Activated naive CD8-positive, alpha-beta T cell treated with anti-CD3 and anti-CD28 coated beads, Interleukin-2, amount 10 ng/mL, durations not matched to agents 7 days and 5 days (primary cell): ENCODE results near the gene CYP4F3. TPM values are rescaled to one million over a fixed set of nuclear protein-coding genes. Genes with fewer than 3 reads are reported as not detected.

Experiments
- ATAC-seq: fragments of 150-1000 bp; cut with Tn5 transposase; one replicate; pipeline ENCODE4 v1.10.0; 2021; ENCODE audit warnings: low read depth, moderate library complexity
- POLR2A ChIA-PET: fragments of 350-600 bp; sonication (Branson Sonifier 250); formaldehyde crosslinking; loops from one replicate; lab custom pipeline; 2021; ENCODE audit warnings: antibody characterized with exemption; lab: Charles Lee
- DNase-seq: peaks from one replicate; pipeline ENCODE4 v3.0.0; 2021
- H3K27ac Mint-ChIP-seq: one replicate; pipeline ENCODE4 v1.8.0; 2022; ENCODE audit warnings: mild to moderate bottlenecking, mixed read lengths
- H3K27me3 Mint-ChIP-seq: one replicate; pipeline ENCODE4 v1.8.0; 2022; ENCODE audit warnings: mild to moderate bottlenecking, moderate library complexity, mixed read lengths
- H3K36me3 Mint-ChIP-seq: one replicate; pipeline ENCODE4 v1.8.0; 2021; ENCODE audit warnings: mild to moderate bottlenecking, mixed read lengths
- H3K4me1 Mint-ChIP-seq: one replicate; pipeline ENCODE4 v1.8.0; 2021; ENCODE audit warnings: mixed read lengths
- H3K4me3 Mint-ChIP-seq: one replicate; pipeline ENCODE4 v1.8.0; 2022; ENCODE audit warnings: mild to moderate bottlenecking, moderate library complexity, mixed read lengths
- H3K9me3 Mint-ChIP-seq: one replicate; pipeline ENCODE4 v1.8.0; 2021; ENCODE audit warnings: mixed read lengths
- total RNA-seq, 2 experiments: library from RNA; stranded (reverse); gene quantifications; one replicate each; pipeline ENCODE4 v1.2.3, GENCODE V29; 2021

Gene CYP4F3
- total RNA-seq, 2 experiments from 2014 or later, result not detected

DNA sequence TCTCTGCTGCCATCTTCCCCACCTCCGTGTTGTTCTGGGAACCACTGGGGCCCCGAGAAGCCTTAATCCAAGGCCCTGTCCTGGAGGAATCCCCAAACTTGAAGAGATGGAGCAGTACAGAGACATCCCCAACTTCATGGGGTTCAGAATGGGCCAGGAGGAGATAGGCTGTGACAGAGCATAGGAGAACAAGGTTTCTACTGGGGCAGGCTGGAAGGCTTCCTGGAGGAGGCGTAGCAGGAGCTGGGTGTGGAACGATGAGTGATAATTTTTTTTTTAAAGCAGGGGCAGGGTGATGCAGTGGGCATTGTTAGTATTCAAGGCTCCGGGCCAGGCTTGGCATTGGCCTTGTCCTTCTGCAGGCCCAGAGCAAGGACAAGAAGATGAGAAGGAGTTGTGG is 22.4 kb upstream of the CYP4F3 start:
- H3K4me1 Mint-ChIP-seq, result peaks cover 2% of the 10 kb centered on the region
- ATAC-seq, result no peak
- POLR2A ChIA-PET, result no interaction called here

GRCh38 chr19:15621801-15622200 is 18.9 kb upstream of the CYP4F3 start:
- H3K36me3 Mint-ChIP-seq, result no peaks in the 10 kb centered on the region
- no peaks in the 10 kb centered on the region for H3K9me3 Mint-ChIP-seq
- H3K4me3 Mint-ChIP-seq, result no peak overlapping the region
- peaks cover 4% of the 10 kb centered on the region for H3K27me3 Mint-ChIP-seq
- no peak overlapping the region for H3K27ac Mint-ChIP-seq
- POLR2A ChIA-PET, result no interaction called here
- DNase-seq (no peak), ATAC-seq (no peak)
- H3K4me1 Mint-ChIP-seq, result peaks cover 2% of the 10 kb centered on the region

More for the DNA sequence above, 22.4 kb upstream of the CYP4F3 start:
- Mint-ChIP-seq H3K4me3 (no peak overlapping the region), H3K9me3 (no peaks in the 10 kb centered on the region), H3K36me3 (no peaks in the 10 kb centered on the region), H3K27me3 (peaks cover 4% of the 10 kb centered on the region), H3K27ac (no peak overlapping the region)
- DNase-seq, result no peak

DNA sequence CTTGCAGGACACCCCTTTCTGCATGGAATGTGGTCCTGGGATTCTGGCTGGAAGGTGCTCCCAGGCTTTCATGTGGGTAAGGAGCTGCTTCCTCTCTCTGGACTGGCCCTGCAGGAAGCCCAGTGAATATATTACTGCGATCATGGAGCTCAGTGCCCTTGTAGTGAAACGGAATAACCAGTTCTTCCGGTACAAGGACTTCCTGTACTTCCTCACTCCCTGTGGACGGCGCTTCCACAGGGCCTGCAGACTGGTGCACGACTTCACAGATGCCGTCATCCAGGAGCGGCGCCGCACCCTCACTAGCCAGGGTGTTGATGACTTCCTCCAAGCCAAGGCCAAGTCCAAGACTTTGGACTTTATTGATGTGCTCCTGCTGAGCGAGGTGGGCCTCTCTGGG is 17.7 kb upstream of the CYP4F3 start:
- Mint-ChIP-seq H3K27me3 (peaks cover 4% of the 10 kb centered on the region), H3K4me1 (peaks cover 2% of the 10 kb centered on the region), H3K9me3 (no peaks in the 10 kb centered on the region), H3K36me3 (no peaks in the 10 kb centered on the region), H3K4me3 (no peak overlapping the region), H3K27ac (no peak overlapping the region)
- POLR2A ChIA-PET, result no interaction called here
- no peak for DNase-seq
- ATAC-seq, result no peak

GRCh38 chr19:15623711-15624318 is 16.9 kb upstream of the CYP4F3 start:
- H3K27me3 Mint-ChIP-seq, result peaks cover 5% of the 10 kb centered on the region
- no peaks in the 10 kb centered on the region for H3K4me1 Mint-ChIP-seq
- H3K9me3 Mint-ChIP-seq, result no peaks in the 10 kb centered on the region
- no peaks in the 10 kb centered on the region for H3K36me3 Mint-ChIP-seq
- POLR2A ChIA-PET, result no interaction called here
- H3K4me3 Mint-ChIP-seq, result no peak overlapping the region
- DNase-seq (peak; percentile 45), ATAC-seq (no peak)
- H3K27ac Mint-ChIP-seq, result no peak overlapping the region

- ATAC-seq, result no peak
- peaks cover 6% of the 10 kb centered on the region for H3K27me3 Mint-ChIP-seq
- H3K27ac Mint-ChIP-seq, result no peak overlapping the region
- POLR2A ChIA-PET, result interaction anchor here (0.6 kb wide), 1 partner anchor 393 kb away, joined by 4 read pairs; no protein-coding TSS in a partner anchor
- H3K36me3 Mint-ChIP-seq, result no peaks in the 10 kb centered on the region
- DNase-seq, result no peak
- H3K9me3 Mint-ChIP-seq, result no peaks in the 10 kb centered on the region
- peaks cover 2% of the 10 kb centered on the region for H3K4me1 Mint-ChIP-seq
- H3K4me3 Mint-ChIP-seq, result no peak overlapping the region
Observed at GRCh38 chr19:15628236-15629002, 12.3 kb upstream of the CYP4F3 start.

- DNase-seq (peak; percentile 93), ATAC-seq (peak; percentile 82)
- Mint-ChIP-seq H3K4me3 (no peak overlapping the region), H3K4me1 (peaks cover 2% of the 10 kb centered on the region), H3K27ac (no peak overlapping the region), H3K36me3 (no peaks in the 10 kb centered on the region), H3K9me3 (no peaks in the 10 kb centered on the region), H3K27me3 (peaks cover 6% of the 10 kb centered on the region)
- POLR2A ChIA-PET, result interaction anchor here (0.6 to 0.7 kb wide), 2 partner anchors 392 to 556 kb away, joined by 3 to 4 read pairs; partner anchors contain the start of gene FAM32A
Observed at GRCh38 chr19:15629003-15629880, 11.5 kb upstream of the CYP4F3 start.

- peaks cover 2% of the 10 kb centered on the region for H3K4me1 Mint-ChIP-seq
- no peaks in the 10 kb centered on the region for H3K36me3 Mint-ChIP-seq
- no peak overlapping the region for H3K4me3 Mint-ChIP-seq
- POLR2A ChIA-PET, result no interaction called here
- no peaks in the 10 kb centered on the region for H3K9me3 Mint-ChIP-seq
- ATAC-seq, result no peak
- H3K27me3 Mint-ChIP-seq, result peaks cover 9% of the 10 kb centered on the region
- peak; percentile 55 for DNase-seq
- no peak overlapping the region for H3K27ac Mint-ChIP-seq
Observed at GRCh38 chr19:15631817-15632216, 8.9 kb upstream of the CYP4F3 start.

- Mint-ChIP-seq H3K9me3 (no peaks in the 10 kb centered on the region), H3K4me3 (no peak overlapping the region)
- no peak for ATAC-seq
Observed at GRCh38 chr19:15633082-15633835, 7.4 kb upstream of the CYP4F3 start.

GRCh38 chr19:15634105-15634504 is 6.6 kb upstream of the CYP4F3 start:
- DNase-seq (no peak), ATAC-seq (no peak)
- POLR2A ChIA-PET, result no interaction called here
- Mint-ChIP-seq H3K4me3 (no peak overlapping the region), H3K36me3 (no peaks in the 10 kb centered on the region), H3K27ac (no peak overlapping the region), H3K27me3 (peaks cover 7% of the 10 kb centered on the region), H3K4me1 (peaks cover 2% of the 10 kb centered on the region), H3K9me3 (no peaks in the 10 kb centered on the region)

More at GRCh38 chr19:15633082-15633835, 7.4 kb upstream of the CYP4F3 start:
- no peak for DNase-seq
- Mint-ChIP-seq H3K4me1 (peaks cover 2% of the 10 kb centered on the region), H3K27ac (no peak overlapping the region), H3K27me3 (peaks cover 9% of the 10 kb centered on the region), H3K36me3 (no peaks in the 10 kb centered on the region)
- POLR2A ChIA-PET, result no interaction called here

- Mint-ChIP-seq H3K9me3 (no peaks in the 10 kb centered on the region), H3K4me3 (no peak overlapping the region), H3K36me3 (no peaks in the 10 kb centered on the region), H3K4me1 (peaks cover 2% of the 10 kb centered on the region), H3K27me3 (peaks cover 5% of the 10 kb centered on the region), H3K27ac (no peak overlapping the region)
- POLR2A ChIA-PET, result no interaction called here
- no peak for ATAC-seq
- DNase-seq, result no peak
Observed at GRCh38 chr19:15635016-15635805, 5.5 kb upstream of the CYP4F3 start.

DNA sequence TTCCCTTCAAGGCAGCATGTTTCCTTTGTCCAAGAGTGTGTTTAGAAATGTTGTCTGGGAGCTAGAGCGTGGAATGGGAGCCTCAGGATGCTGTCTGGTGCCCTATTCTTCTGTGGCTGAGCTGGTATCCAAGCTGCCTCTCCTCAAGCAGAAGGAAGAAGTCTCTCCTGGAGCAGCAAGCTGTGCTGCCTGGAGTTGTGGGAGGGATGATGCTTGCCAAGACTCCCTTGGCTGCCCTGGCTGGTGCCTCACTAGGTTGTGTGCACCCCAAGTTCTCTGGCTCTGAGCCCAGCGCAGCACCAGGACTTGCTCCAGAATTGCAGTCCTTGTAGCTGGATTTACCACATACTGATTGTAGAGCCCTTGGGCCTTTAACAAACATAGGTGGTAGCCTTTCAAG is 4.7 kb upstream of the CYP4F3 start:
- Mint-ChIP-seq H3K4me1 (peaks cover 2% of the 10 kb centered on the region), H3K27ac (no peak overlapping the region), H3K27me3 (peaks cover 4% of the 10 kb centered on the region), H3K9me3 (no peaks in the 10 kb centered on the region), H3K4me3 (no peak overlapping the region), H3K36me3 (no peaks in the 10 kb centered on the region)
- POLR2A ChIA-PET, result no interaction called here
- DNase-seq, result no peak
- no peak for ATAC-seq

- no peak for DNase-seq
- no peaks in the 10 kb centered on the region for H3K9me3 Mint-ChIP-seq
- peaks cover 4% of the 10 kb centered on the region for H3K27me3 Mint-ChIP-seq
- H3K36me3 Mint-ChIP-seq, result no peaks in the 10 kb centered on the region
- POLR2A ChIA-PET, result no interaction called here
- H3K4me3 Mint-ChIP-seq, result no peak overlapping the region
- H3K4me1 Mint-ChIP-seq, result peaks cover 3% of the 10 kb centered on the region
- H3K27ac Mint-ChIP-seq, result no peak overlapping the region
- ATAC-seq, result no peak
Observed at GRCh38 chr19:15639596-15639995, 1.1 kb upstream of the CYP4F3 start.
